Activated CD8-positive, alpha-beta memory T cell treated with anti-CD3 and anti-CD28 coated beads, Interleukin-2, amount 50 U/mL, for 24 hours (primary cell): Measurements from ENCODE around the gene LRIT1.
"Not testable (repeated sequence)": the region's sequence is repeated elsewhere in the genome, so short reads cannot be mapped to it uniquely, and the experiment has no call there.

Source experiments
- DNase-seq: peaks from one replicate; pipeline ENCODE4 v3.0.0-alpha.2; 2020; ENCODE audit errors: extremely low read depth

The LRIT1 gene, protein sequence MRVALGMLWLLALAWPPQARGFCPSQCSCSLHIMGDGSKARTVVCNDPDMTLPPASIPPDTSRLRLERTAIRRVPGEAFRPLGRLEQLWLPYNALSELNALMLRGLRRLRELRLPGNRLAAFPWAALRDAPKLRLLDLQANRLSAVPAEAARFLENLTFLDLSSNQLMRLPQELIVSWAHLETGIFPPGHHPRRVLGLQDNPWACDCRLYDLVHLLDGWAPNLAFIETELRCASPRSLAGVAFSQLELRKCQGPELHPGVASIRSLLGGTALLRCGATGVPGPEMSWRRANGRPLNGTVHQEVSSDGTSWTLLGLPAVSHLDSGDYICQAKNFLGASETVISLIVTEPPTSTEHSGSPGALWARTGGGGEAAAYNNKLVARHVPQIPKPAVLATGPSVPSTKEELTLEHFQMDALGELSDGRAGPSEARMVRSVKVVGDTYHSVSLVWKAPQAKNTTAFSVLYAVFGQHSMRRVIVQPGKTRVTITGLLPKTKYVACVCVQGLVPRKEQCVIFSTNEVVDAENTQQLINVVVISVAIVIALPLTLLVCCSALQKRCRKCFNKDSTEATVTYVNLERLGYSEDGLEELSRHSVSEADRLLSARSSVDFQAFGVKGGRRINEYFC

DNA sequence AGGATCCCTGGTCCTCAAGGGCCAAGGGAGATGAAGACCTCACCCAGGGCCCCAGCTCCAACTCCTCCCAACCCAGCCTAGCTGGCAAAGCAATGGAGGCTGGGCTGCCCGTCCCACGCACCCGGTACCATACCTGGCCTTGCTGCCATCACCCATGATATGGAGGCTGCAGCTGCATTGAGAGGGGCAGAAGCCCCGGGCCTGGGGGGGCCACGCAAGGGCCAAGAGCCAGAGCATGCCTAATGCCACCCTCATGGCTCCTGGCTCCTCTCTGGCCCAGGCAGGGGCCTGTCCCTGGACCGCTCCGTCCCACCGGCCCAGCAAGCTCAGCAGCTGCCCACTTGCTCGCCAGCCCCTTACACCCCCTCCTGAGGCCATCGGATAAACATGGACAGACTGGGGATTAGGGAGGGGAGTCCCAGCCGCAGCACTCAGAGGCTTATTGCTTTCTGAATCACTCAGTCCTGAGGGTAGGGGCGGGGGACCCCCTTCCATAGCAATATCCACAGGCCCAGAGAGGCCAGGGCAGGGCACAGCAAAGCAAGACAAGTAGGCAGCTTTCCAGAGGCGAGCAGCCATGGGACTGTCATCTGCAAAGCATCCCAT, at the start of gene LRIT1:
LRIT1 (minus strand) TSS at position 362 of the 606 bp plus-strand sequence; CDS start at position 255, 107 bp downstream.
- DNase-seq, result no peak

DNA sequence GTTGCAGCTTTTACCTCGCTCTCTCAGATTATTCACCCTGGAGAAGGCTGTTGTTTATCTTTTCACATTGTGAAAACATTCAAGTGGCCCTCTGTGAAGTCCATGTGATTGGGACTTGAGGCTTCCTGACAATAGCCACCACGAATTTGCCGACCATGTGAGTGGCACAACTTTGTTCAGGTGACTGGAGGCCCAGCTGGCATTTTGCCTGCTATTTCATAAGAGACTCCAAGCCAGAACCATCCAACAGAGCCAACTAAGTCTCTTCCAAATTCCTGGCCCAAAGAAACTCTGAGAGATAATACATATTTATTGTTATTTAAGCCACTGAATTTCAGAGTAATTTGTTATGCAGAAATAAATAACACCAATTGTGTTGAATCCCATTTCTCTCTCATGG, 48.9 kb upstream of the LRIT1 start:
- no peak for DNase-seq

DNA sequence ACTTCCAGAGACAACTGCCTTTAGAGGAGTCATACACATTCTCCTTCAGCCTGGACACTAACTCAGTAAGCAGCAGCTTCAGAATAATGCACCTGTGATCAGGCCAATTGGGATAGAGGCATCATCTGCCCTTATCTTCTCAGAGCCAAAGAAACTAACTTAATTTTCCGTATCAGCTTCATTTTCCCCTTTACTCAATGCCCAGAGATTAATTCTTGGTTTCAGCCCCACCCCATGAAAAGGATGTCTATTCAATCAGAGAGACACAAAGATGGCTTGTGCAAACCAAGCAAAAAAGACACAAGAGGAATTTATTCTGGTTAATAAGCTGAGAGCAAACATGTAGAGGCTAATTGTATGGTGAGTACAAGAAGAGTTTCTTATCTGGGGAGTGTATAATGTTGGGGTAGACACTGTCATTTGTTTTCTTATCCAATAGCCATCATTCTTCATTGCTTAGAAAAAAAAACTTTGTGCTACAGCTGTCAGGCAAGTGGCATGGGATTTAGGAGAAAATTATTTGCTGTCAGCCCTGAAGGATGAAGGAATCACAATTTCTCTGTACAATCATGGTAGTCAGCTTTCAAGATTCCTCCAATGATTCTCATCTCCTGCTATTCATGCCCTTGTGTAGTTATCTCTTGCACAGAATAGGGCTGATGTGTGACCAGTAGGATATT, 48.3 kb upstream of the LRIT1 start:
- no peak for DNase-seq

DNA sequence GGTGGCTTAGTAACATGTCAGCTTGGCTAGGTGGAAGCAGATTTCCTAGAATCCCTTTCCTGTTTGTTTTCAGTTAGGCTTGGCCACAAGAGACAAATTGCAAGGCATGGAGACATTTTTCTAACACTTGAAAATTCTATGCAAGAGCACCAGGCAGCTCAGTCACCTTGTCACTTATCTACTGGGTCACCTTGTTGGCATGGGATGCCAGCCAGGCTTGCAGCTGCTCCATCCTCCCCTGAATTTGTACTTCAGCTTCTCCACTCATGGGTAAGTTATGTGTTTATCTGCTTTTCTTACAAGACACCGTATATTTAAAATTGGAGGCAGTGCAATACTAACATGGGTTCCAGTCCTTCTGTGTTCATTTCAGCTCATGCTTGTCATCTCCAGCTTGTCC, 46.8 kb upstream of the LRIT1 start:
- DNase-seq, result no peak

DNA sequence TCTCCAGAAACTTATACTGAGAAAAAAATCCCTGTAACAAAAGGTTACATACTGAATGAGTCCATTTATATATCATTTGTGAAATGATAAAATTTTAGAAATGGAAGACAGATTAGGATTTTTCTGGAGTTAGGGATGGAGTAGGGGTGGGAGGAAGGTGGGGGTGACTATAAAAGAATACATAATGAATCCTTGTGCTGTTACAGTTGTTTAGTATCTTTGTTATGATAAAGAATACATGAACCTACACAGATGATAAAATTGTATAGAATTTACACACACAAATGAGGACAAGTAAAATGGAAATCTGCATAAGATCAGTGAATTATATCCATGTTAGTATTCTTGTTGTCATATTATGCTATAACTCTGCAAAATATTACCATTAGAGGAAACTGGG, 45.3 kb upstream of the LRIT1 start:
- DNase-seq, result no peak

DNA sequence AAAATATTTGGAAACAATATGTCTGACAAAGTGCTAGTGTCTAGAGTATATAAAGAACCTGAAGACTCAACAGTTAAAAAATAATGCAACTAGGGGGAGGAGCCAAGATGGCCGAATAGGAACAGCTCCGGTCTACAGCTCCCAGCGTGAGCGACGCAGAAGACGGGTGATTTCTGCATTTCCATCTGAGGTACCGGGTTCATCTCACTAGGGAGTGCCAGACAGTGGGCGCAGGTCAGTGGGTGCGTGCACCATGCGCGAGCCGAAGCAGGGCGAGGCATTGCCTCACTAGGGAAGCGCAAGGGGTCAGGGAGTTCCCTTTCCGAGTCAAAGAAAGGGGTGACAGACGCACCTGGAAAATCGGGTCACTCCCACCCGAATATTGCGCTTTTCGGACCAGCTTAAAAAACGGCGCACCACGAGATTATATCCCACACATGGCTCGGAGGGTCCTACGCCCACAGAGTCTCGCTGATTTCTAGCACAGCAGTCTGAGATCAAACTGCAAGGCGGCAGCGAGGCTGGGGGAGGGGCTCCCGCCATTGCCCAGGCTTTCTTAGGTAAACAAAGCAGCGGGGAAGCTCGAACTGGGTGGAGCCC, 38.6 kb upstream of the LRIT1 start:
- not testable (repeated sequence) for DNase-seq

DNA sequence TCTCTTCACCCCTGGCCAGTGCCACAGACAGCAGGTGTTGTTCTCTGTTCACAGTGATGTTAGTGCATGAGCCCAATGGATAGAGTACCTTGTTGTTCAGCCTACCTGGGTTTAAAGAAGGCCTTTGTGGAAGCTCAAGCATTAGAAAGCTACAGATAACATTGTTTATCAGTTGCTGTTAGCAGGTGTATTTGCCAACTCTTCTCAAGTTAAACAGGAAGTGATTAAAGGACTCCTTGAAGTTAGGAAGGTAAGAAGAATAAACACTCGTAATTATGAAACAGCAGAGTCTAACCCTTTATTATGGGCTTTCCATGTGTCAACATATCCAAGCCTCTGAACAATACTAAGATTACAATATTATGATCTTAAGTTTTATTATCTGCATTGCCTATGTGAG, 29.4 kb upstream of the LRIT1 start:
- no peak for DNase-seq

DNA sequence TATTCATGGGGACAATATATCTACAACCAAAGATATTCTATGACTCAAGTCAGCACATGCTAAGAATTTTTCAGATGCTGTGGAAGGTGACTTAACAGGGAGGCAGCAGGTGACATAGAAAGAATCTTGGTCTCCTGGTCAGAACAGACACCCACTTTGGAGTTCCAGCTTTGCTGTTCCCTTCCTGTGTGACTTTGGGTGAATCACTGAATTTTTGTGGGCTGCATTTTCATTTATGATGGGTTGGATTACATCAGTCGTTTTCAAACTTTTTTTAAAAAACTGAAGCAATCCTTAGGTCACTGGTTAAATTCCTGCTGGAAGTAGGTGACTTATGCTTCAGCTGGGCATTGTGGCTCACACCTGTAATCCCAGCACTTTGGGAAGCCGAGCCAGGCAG, 28.4 kb upstream of the LRIT1 start:
- DNase-seq, result no peak

DNA sequence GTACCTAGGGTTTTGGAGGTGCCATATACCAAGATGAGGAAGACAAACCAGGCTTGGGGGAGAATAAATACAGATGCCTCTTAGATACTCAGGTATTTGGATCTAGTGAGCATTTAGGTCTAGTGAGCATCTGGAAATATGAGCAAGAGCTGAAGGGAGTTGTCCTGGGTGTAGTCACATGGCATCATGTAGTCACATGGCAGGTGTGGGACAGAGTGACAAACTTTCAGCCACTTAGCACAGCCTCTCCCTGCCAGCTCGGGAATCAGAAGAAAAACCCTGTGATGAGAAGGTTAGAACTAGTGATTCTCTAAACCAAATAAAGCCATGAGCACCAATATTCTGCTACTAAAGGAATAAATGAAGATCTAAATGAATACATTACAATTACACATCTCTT, 27.8 kb upstream of the LRIT1 start:
- no peak for DNase-seq

DNA sequence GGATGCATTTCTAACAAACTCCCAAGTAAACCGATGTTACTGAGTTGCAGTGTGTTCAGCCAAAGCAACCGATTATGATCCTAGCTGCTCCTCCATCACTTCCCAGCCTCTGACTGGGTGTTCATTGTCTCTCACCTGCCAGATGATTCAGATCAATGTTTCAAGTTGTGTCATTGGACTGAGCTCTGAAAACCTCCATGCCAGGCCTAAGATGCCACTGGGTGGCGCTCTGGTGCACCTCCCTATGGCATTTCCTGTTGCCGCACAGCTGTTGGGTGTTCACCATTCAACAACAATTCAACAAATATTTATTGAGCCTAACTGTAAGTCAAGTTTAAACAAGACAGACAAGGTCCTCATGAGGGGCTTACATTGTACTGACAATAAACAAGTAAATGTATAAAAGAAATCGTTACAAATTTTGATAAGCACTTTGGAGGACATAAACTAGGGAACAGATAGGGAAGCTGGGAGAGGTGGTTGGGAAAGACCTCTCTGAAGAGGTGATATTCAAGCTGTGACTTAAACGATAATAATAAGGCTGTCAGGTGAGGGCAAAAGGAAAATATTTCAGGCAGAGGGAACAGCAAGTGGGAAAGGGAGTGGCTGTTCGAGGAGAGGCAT, 26.3 kb upstream of the LRIT1 start:
- DNase-seq, result peak; percentile 66

DNA sequence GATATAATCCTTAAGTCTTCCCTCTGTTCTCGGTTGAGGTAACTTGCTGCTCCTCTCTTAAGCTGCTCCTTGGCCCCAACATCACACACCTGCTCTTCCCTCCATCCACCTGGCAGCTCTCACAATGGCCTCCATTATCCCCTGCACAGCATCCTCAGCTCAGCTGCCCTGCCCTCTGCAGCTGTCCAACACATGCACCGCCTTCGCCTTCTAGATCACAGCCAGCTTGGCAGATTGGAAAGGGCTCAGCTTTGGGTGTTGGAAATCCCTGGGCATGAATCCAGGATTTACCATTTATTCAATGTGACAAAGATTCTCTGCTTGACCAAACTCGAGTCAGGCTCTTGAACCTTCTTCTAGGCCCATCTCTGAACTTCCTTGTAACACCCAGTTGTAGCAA, 24.1 kb upstream of the LRIT1 start:
- DNase-seq, result no peak

DNA sequence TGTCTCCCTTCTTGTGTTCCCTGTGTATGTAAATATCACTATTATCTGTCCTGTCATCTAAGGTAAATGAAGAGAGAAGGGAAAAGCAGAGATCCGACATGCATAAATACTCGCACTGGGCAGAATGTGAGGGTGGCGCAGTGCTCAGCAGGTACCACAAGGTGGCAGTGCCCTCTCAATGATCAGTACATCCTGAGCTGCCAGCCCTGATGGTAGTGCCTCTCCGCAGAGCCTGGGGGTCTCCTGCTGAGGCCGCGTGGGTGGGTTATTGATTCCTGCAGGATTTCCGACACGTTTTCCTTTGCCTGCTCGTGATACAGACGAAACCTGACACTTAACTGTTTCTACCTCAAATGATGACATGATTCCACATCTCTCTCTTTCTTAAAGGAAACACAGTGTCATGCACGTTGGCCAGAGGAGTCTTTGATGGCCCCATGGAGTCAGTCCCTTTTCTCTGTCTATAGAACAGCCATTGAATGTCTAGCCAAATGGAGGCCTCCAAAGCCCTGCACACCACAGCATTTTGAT, 23.3 kb upstream of the LRIT1 start:
- peak; percentile 37 for DNase-seq

DNA sequence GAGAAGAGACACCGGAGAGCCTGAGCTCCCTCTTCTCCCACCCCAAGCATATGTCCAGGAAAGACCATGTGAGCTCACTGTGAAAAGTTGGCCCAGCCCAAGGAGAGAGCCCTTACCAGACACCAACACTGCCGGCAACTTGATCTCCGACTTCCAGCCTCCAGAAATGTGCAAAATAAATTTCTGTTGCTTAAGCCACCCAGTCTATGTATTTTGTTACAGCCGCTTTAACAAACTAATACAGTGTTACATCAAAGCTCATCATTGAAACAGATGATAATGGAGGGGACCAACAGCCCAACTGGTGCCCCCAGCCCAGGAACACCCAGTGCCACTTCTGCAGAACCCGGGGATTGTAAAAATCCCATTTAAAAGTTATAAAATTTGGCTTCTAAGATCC, 22.4 kb upstream of the LRIT1 start:
- DNase-seq, result no peak

DNA sequence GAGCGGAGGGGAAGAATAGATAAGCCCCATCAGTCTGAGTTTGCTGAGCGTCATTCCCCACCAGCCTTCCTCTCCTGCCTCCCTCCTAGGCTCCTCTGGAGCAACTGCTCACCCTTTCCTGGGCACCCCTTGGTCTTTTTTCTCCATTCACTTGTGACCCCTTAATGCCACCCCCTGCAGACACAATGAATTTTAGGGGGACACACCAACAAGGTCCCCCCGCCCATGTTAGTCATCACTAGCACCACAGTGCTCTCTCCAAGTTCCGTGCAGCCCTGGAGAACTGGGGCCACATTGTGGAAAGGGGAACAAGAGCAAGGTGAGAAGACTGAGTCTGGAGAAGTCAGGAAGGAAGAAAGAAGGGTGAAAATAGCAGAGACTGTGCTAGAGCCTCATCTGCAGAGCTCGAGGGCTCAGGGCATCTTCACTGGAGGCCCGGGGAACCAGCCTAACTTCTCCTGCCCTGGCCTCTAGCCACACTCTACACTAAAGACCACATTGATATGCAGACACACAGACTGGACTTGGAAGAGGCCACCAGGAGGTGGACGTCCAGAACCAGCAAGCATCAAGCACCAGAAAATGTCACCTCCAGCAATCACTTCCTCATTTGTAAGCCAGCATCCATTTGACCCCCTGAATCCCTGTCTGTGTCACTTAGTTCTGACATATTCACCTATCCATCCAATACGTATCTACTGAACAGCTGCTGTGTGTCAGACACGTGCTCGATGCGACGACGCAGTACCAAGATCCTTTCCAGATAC, 21.0 kb upstream of the LRIT1 start:
- no peak for DNase-seq

DNA sequence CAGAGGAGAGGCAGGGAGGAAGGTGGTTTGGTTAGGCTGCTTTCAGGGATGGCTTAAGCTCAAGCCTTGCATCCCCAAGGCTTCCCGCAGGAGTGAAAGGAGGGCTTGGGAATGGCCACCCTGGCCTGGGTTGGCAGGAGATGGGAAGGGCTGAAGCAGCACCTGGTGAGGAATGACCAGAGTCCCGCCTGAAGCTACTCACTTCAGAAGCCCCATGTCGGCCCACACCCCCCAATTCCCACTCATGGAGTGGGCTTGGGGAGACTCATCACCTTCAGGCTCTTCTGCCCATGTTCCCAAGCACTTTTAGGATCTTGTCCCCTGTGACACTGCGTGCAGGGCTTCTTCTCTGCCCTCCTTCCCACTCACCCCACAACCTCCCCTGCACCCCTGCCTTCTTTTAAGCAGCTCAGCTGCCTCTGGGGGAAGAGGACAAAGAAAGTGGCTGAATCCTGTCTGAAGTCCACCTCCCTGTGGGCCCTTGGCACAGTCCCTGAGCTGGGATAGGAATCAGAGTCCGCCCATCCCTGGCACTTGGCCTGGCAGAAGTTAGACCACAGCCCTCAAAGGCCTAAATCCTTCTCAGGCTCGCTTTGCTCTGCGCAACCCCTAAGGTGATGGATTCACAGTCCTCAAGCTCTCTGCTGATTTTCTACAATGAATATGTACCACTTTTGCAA, 20.0 kb upstream of the LRIT1 start:
- DNase-seq, result no peak

DNA sequence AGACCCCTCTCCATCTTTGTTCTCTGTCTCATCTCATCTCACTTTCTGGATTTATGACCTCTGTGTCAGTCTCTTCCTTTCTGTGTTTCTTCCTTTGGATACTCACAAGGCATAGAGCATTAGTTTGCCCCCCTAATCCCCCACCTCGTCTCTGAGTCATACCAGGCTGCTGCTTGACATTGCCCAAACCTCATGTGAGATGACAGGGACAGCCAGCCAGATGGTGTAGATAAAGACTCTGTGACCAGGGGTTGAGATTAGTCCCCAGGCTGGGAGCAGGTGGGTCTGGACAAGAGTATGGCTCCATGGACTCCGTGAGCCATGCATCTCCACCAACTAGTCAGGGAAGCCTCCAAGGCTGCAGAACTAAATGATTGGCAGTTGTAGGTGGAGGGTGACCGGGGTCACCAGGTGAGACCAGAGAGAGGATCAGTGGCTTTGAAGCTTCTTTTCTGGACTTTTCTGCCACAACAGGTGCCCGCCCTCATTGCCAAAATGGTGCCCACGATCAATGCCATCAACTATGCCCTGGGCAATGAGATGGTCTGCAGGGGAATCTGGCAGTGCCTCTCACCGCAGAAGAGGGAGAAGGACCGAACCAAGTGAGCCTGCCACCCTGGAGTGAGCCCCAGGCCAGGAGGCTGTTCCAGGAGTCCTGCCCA, 16.8 kb upstream of the LRIT1 start:
- no peak for DNase-seq

DNA sequence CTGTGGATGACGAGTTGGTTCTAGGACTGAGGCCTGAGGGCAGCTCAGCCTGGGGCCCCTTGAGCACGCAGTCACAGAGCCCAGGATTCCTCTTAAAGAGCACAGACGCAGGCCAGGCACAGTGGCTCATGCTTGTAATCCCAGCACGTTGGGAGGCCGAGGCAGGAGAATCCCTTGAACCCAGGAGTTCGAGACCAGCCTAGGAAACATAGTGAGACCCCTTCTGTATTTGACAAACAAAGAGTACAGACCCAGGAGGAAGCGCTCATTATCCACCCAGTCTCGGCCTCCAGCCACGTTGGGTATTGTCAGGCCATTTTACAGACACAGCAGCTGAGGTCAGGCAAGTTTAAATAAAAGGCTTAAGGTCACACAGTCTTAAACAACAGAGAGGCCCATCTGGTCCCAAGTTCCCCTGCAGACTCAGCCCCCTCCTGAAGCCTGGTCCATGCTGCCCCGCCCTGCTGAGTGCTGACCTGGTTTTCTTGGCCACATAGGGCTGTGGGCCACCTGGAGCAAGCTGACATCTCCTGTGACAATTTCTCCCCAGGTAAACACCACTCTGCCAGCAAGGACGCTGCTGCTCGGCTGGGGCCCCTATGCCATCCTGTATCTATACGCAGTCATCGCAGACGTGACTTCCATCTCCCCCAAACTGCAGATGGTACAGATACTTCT, 16.1 kb upstream of the LRIT1 start:
- no peak for DNase-seq

DNA sequence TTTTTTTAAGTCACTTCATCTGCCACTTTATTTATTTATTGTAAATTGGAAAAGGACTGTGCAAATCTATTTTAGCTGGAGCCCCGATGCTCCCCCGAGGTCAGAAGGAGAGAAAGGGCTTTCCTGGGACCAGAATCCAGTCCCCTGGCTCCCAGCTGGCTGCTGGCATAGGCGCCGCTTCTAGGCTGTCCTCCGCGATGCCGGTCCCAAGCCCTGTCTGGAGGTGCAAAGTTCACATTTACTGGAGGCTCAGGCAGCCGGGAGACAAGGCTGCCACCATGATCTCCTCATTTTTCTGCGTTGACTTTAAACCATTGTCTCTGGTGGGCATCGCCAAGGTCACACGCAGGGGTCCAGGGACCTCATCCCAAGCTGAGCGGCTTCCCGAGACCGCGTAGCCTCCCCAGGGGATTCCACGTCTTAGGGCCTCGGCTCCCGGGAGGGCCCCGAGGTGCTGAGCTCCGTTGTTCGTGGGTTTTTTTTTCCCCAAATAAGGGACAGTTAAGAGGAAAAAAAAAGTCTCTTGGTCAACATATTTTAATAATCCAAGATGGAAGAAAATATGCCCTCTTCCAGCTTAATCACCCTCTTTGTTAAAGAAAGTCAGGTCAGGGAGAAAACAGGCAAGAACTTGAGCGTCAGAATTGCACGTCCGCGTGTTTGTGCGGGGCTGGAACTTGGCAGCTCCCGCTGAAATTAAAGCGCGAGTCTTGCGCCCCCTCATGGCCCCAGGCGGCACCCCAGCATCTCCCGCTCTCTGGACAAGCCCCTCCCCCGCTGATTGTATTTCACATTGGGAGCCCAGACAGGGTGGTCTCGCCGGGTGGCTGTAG, 15.4 kb upstream of the LRIT1 start:
- no peak for DNase-seq
